H9 (cell line): ENCODE results near the gene TEX51. TPM values are rescaled to one million over a fixed set of nuclear protein-coding genes. Genes with fewer than 3 reads are reported as not detected.

Experiments used
- DNase-seq: peaks from one replicate; pipeline ENCODE4 v3.0.0-alpha.2; 2017
- H2AFZ ChIP-seq: one replicate; pipeline ENCODE4 v1.6.1; 2013; ENCODE audit warnings: mild to moderate bottlenecking, low read length, control low read depth, moderate library complexity
- H2AK5ac ChIP-seq: 2 replicates; pipeline ENCODE4 v1.6.1; 2013; ENCODE audit warnings: low read length, control low read depth, mixed read lengths; ENCODE audit not compliant: insufficient read length
- H2BK120ac ChIP-seq: one replicate; pipeline ENCODE4 v1.6.1; 2013; ENCODE audit warnings: low read depth, mild to moderate bottlenecking, low read length, control low read depth, inconsistent platforms; ENCODE audit not compliant: poor library complexity, severe bottlenecking
- H2BK12ac ChIP-seq: 2 replicates; pipeline ENCODE4 v1.6.1; 2013; ENCODE audit warnings: low read length, control low read depth, mixed read lengths, low read depth; ENCODE audit not compliant: insufficient read length
- H2BK15ac ChIP-seq: 2 replicates; pipeline ENCODE4 v1.6.1; 2013; ENCODE audit warnings: low read depth, low read length, control low read depth
- H2BK20ac ChIP-seq: one replicate; pipeline ENCODE4 v1.6.1; 2013; ENCODE audit warnings: low read depth, mild to moderate bottlenecking, low read length, control low read depth, inconsistent platforms; ENCODE audit not compliant: poor library complexity, severe bottlenecking
- H2BK5ac ChIP-seq: 2 replicates; pipeline ENCODE4 v1.6.1; 2013; ENCODE audit warnings: low read length, control low read depth, mixed read lengths; ENCODE audit not compliant: insufficient read length
- H3K14ac ChIP-seq: 2 replicates; pipeline ENCODE4 v1.6.1; 2013; ENCODE audit warnings: low read length, control low read depth; ENCODE audit not compliant: insufficient read depth
- H3K18ac ChIP-seq: 2 replicates; pipeline ENCODE4 v1.6.1; 2013; ENCODE audit warnings: low read depth, mild to moderate bottlenecking, mixed read lengths, low read length, control low read depth; ENCODE audit not compliant: insufficient read length
- H3K23ac ChIP-seq: 2 replicates; pipeline ENCODE4 v1.6.1; 2013; ENCODE audit warnings: low read length, control low read depth, mixed read lengths, low read depth; ENCODE audit not compliant: insufficient read length
- H3K23me2 ChIP-seq: 2 replicates; pipeline ENCODE4 v1.6.1; 2013; ENCODE audit warnings: low read depth, mild to moderate bottlenecking, mixed read lengths, low read length, control low read depth; ENCODE audit not compliant: insufficient read length, poor library complexity, severe bottlenecking
- H3K27ac ChIP-seq: 2 replicates; pipeline ENCODE4 v1.5.1; 2013; ENCODE audit warnings: low read length, control low read depth, mixed read lengths, low read depth; ENCODE audit not compliant: insufficient read length
- H3K27me3 ChIP-seq: 2 replicates; pipeline ENCODE4 v1.6.1; 2013; ENCODE audit warnings: low read length, control low read depth, inconsistent platforms; ENCODE audit not compliant: insufficient read depth
- H3K4ac ChIP-seq: 2 replicates; pipeline ENCODE4 v1.6.1; 2013; ENCODE audit warnings: low read depth, mild to moderate bottlenecking, control low read depth, inconsistent platforms, low read length, moderate library complexity
- H3K4me1 ChIP-seq: 2 replicates; pipeline ENCODE4 v1.6.1; 2013; ENCODE audit warnings: low read length, control low read depth, inconsistent platforms; ENCODE audit not compliant: insufficient read depth
- H3K4me2 ChIP-seq: 2 replicates; pipeline ENCODE4 v1.6.1; 2013; ENCODE audit warnings: low read length, control low read depth, mixed read lengths; ENCODE audit not compliant: insufficient read length, insufficient read depth
- H3K56ac ChIP-seq: 2 replicates; pipeline ENCODE4 v1.6.1; 2013; ENCODE audit warnings: low read depth, mild to moderate bottlenecking, mixed read lengths, low read length, control low read depth; ENCODE audit not compliant: insufficient read length
- H3K79me1 ChIP-seq: 2 replicates; pipeline ENCODE4 v1.6.1; 2013; ENCODE audit warnings: low read depth, mild to moderate bottlenecking, moderate library complexity, low read length, control low read depth, inconsistent platforms; ENCODE audit not compliant: insufficient read depth, poor library complexity, severe bottlenecking
- H3K79me2 ChIP-seq: 2 replicates; pipeline ENCODE4 v1.6.1; 2013; ENCODE audit warnings: low read length, control low read depth, inconsistent platforms; ENCODE audit not compliant: insufficient read depth
- H3K9ac ChIP-seq: 2 replicates; pipeline ENCODE4 v1.6.1; 2013; ENCODE audit warnings: low read length, control low read depth, mixed read lengths; ENCODE audit not compliant: insufficient read length; ENCODE audit errors: extremely low read depth
- H3K9me3 ChIP-seq: one replicate; pipeline ENCODE4 v1.6.1; 2013; ENCODE audit warnings: low read depth, low read length, inconsistent platforms; ENCODE audit not compliant: control insufficient read depth
- H3T11ph ChIP-seq: one replicate; pipeline ENCODE4 v1.6.1; 2013; ENCODE audit warnings: mild to moderate bottlenecking, low read length, control low read depth, inconsistent platforms
- H4K20me1 ChIP-seq: one replicate; pipeline ENCODE4 v1.6.1; 2013; ENCODE audit not compliant: control insufficient read depth, insufficient read length, insufficient read depth
- H4K5ac ChIP-seq: 2 replicates; pipeline ENCODE4 v1.6.1; 2013; ENCODE audit warnings: low read depth, mild to moderate bottlenecking, mixed read lengths, low read length, control low read depth; ENCODE audit not compliant: insufficient read length
- H4K8ac ChIP-seq: replicated peaks from 2 replicates; pipeline ENCODE4 v1.6.1; 2013; ENCODE audit warnings: low read length, control low read depth, mixed read lengths, low read depth; ENCODE audit not compliant: insufficient read length
- H4K91ac ChIP-seq: 2 replicates; pipeline ENCODE4 v1.6.1; 2013; ENCODE audit warnings: low read depth, mild to moderate bottlenecking, moderate library complexity, mixed read lengths, low read length, control low read depth; ENCODE audit not compliant: insufficient read length
- H3K27ac Mint-ChIP-seq, 3 experiments: 2 replicates in 2 of 3; 3 replicates in 1 of 3; pipeline ENCODE4 v1.8.0; 2020 to 2021; ENCODE audit warnings: mixed read lengths in 3 of 3, mild to moderate bottlenecking in 1 of 3, moderate library complexity in 1 of 3
- H3K27me3 Mint-ChIP-seq: 2 replicates; pipeline ENCODE4 v1.8.0; 2021; ENCODE audit warnings: low read depth, mild to moderate bottlenecking, moderate library complexity, mixed read lengths
- H3K36me3 Mint-ChIP-seq, 3 experiments: 2 replicates in 2 of 3; 3 replicates in 1 of 3; pipeline ENCODE4 v1.8.0; 2020 to 2021; ENCODE audit warnings: low read depth in 3 of 3, mixed read lengths in 3 of 3; ENCODE audit not compliant: insufficient read depth in 1 of 3
- H3K4me1 Mint-ChIP-seq, 2 experiments: 2 replicates each; pipeline ENCODE4 v1.8.0; 2020; ENCODE audit warnings: mixed read lengths in 2 of 2
- H3K4me3 Mint-ChIP-seq, 2 experiments: 2 replicates in 1 of 2; 3 replicates in 1 of 2; pipeline ENCODE4 v1.8.0; 2020 to 2021; ENCODE audit warnings: mild to moderate bottlenecking in 2 of 2, mixed read lengths in 2 of 2, moderate library complexity in 1 of 2
- H3K9me3 Mint-ChIP-seq, 2 experiments: 2 replicates in 1 of 2; 3 replicates in 1 of 2; pipeline ENCODE4 v1.8.0; 2020; ENCODE audit warnings: mild to moderate bottlenecking in 2 of 2, mixed read lengths in 2 of 2, moderate library complexity in 1 of 2
- CTCF ChIP-seq: fragments of 200-600 bp; sonication (generic); conservative IDR thresholded peaks from 3 replicates; pipeline ENCODE4 v1.8.0; 2021; ENCODE audit warnings: antibody characterized with exemption, mild to moderate bottlenecking
- WGBS: extraction: QIAGEN DNeasy Blood & Tissue Kit; methylation state at CpG from one replicate; pipeline ENCODE4 v1.1.7; 2013; ENCODE audit warnings: missing lambda C conversion rate, low lambda C conversion rate, mixed read lengths; ENCODE audit not compliant: insufficient read length; ENCODE audit errors: extremely low coverage; 5-methylcytosine and 5-hydroxymethylcytosine counted together
- total RNA-seq: library from RNA; stranded (reverse); gene quantifications from 2 replicates; pipeline ENCODE4 v1.2.1, GENCODE V29; 2021

Gene TEX51
- total RNA-seq, 1 experiment from 2014 or later = not detected

DNA sequence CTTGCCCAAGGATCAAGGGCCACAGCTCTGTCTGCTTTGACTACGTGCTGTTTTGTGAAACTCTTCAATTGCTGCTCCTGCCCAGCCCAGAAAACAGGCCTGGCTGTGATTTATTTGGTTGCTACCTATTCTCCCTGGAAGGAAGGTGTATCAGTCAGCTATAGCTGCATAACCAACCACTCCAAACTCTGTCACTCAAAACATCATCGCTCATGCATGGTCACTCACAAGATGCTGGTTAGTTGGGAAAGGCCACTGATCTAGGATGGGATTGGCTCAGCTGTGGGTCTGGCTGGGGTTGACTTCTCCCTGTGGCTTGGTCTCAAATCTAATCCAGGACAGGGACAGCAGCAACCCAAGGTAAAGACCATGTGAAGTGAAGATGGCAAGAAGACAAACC, 14.6 kb downstream of the TEX51 start:
- no peaks in the 10 kb centered on the region for H4K20me1 ChIP-seq
- Mint-ChIP-seq H3K4me1 (peaks cover 0 to 2% of the 10 kb centered on the region in 2 experiments; a peak in 1 of 4 replicates), H3K9me3 (no peaks in the 10 kb centered on the region; a peak in 1 of 5 replicates), H3K4me3 (no peak overlapping the region), H3K27me3 (peaks cover 26% of the 10 kb centered on the region), H3K27ac (no peak overlapping the region), H3K36me3 (no peaks in the 10 kb centered on the region; a peak in 1 of 7 replicates)
- no peak overlapping the region for H4K91ac ChIP-seq
- no peak overlapping the region for H3K18ac ChIP-seq
- H3K14ac ChIP-seq = no peak overlapping the region
- H3K27ac ChIP-seq = no peak overlapping the region
- H3K4me1 ChIP-seq = no peaks in the 10 kb centered on the region
- no peak overlapping the region for H2AFZ ChIP-seq
- no peaks in the 10 kb centered on the region for H3K23me2 ChIP-seq
- no peaks in the 10 kb centered on the region for H3K9me3 ChIP-seq
- no peak overlapping the region for H2BK12ac ChIP-seq
- no peaks in the 10 kb centered on the region for H3K27me3 ChIP-seq
- no CpG with 5 or more reads among the region's 2 CpGs for WGBS
- H2BK5ac ChIP-seq = no peak overlapping the region
- no peak for TF ChIP-seq CTCF
- H3K4me2 ChIP-seq = no peak overlapping the region
- H3K56ac ChIP-seq = no peak overlapping the region
- H2BK20ac ChIP-seq = no peak overlapping the region
- H4K8ac ChIP-seq = no peak overlapping the region
- H3K23ac ChIP-seq = no peak overlapping the region
- no peak overlapping the region for H3T11ph ChIP-seq
- no peak overlapping the region for H3K9ac ChIP-seq
- no peak overlapping the region for H2AK5ac ChIP-seq
- H2BK15ac ChIP-seq = no peak overlapping the region
- no peak overlapping the region for H2BK120ac ChIP-seq
- DNase-seq = no peak
- H3K79me1 ChIP-seq = no peaks in the 10 kb centered on the region
- no peaks in the 10 kb centered on the region for H3K79me2 ChIP-seq
- no peak overlapping the region for H4K5ac ChIP-seq
- no peak overlapping the region for H3K4ac ChIP-seq
